NCI-H1436 treated with DMSO at 0.1 percent for 48 hours (cell line): ENCODE data around the gene PASD1.

Source experiments
- DNase-seq: peaks from one replicate; lab custom pipeline; 2025; lab: John Stamatoyannopoulos, UW

PASD1 gene

GRCh38 chrX:151702026-151702714 lies 138.7 kb downstream of the PASD1 start:
- DNase-seq = no peak

- DNase-seq = no peak
Measured at GRCh38 chrX:151702741-151703340, 139.4 kb downstream of the PASD1 start.

DNA sequence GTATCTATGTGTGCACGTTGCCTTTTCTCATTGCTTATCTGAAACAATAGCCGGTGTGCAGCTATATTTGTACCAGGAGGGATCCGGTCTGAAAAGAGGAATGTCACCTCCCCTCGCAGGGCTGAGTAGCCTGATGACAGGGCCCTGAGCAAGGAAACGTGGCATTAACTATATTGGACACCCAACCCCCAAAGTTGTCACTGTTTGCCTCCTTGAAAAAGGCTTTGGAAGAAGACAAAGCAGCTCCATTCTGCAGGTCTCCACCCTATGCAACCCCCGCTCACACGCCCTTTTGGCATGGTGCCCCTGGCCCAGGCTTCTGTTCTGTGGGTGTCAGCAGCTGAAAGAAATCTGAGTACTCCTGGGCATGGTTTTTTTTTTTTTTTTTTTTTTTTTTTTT lies 140.0 kb downstream of the PASD1 start:
- DNase-seq = no peak

DNA sequence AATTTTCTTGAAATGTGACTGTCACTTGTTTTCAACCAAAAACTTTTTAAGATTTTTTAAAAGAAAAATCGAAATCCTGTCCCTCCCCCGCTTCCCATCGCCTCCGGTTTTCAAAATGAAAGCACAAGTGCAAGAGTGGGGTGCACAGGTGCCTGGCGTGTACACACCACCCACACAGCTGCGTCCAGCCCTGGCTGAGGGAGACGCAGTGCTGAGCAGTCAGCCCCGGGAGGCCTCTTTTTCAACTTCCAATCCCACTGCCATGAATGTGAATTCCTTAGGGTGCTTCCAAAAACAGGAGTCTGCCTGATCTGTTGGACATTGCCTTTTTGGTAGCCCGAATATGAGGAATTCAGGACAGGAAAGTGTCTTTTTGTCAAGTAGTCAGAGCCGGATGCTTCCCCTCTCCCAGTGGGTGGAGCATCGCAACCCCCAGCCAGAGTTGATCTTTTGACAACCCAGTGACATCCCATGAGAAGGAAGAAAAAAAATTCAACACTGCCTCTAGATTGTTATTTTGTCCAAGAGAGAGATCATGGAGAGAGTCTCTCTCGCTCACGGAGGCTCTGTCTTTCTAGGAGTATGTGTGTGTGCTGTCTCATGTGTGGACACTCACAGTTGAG lies 140.7 kb downstream of the PASD1 start:
- no peak for DNase-seq

GRCh38 chrX:151708821-151709220 lies 145.3 kb downstream of the PASD1 start:
- DNase-seq = no peak

GRCh38 chrX:151710457-151710856 lies 147.0 kb downstream of the PASD1 start:
- no peak for DNase-seq

DNA sequence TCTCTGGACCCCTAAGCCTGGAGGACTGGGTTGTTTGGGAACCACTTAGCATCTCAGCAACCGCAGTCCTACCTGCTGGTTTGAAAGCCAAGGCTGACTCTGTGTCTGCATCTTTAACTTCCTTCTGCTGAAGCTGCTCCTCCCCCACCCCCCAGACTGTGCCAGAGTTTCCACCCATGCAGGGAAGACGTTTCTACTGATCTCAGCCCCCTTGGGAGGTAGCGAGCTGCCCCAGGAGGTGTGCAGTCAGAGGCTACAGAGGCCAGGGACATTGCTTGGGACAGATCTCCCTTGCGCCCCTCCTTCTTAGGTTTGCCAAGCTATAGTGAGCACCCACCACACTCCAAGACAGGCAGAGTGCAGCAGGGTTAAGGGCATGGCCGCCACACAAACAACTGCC lies 147.7 kb downstream of the PASD1 start:
- no peak for DNase-seq

GRCh38 chrX:151711787-151712186 lies 148.3 kb downstream of the PASD1 start:
- no peak for DNase-seq

GRCh38 chrX:151712253-151712652 lies 148.8 kb downstream of the PASD1 start:
- no peak for DNase-seq

DNA sequence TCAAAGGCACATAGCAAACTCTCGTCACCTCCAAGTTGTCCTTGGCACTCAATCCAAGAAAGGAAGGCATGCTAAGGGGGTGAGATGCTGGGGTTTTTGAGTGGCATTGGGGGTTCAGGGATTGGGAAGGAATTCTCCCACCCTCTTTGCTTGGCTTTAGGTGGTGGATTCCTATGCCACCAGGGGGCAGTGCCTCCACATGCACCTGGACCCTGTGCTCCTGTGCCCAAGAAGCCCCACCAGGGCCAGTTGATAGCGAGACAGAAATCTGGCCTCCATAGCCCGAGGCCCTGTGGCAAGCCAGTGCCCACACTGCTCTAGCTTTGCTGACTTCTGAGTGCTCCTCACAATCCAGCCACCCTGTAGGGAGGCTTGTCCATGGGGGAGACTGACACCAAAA lies 150.4 kb downstream of the PASD1 start:
- no peak for DNase-seq

DNA sequence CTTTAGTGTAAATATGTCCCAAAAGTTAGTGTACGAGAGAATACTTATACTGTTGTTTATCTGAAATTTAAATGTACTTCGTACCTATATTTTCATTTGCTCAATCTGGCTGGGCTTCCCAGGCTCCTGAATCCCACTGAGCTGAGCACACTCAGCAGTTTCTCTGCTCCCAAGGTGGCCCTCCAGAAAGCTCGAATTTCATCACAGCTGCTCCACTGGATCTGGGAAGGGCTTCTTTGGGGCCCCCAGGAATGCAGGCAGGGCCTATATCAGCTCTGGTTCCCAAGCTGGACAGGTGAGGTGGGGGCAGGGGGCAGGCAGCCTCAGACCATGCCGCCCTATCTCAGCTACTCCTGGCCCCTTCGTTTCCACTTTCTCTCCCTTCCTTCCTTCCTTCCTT lies 150.9 kb downstream of the PASD1 start:
- no peak for DNase-seq

GRCh38 chrX:151715752-151716151 lies 152.3 kb downstream of the PASD1 start, which contains the start of gene FATE1:
Gene FATE1, plus strand, starts transcription at chrX:151716035. Its CDS starts 85 bp downstream, at chrX:151716120.
- DNase-seq = no peak

- DNase-seq = no peak
Measured at GRCh38 chrX:151722241-151722846, 158.9 kb downstream of the PASD1 start.

- no peak for DNase-seq
Measured at GRCh38 chrX:151723156-151723760, 159.8 kb downstream of the PASD1 start.

GRCh38 chrX:151724563-151725337 lies 161.3 kb downstream of the PASD1 start:
- no peak for DNase-seq

DNA sequence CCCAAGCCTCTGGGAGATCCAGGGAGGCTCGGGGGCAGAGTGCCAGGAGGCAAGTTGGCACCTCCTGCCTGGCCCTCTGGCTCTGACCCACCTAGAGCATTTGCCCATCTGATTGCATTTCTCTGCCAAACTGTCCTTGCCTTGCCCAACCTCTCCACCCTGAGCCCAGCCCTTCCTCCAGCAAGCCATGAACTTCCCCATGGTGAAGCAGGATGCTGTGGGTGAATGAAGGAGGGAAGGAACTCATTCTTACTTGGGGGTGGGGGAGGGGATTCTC lies 161.8 kb downstream of the PASD1 start:
- no peak for DNase-seq
